Astrocyte of the cerebellum (primary cell): ENCODE results near the gene TMPRSS3.

ENCODE experiments used
- DNase-seq: peaks from one replicate; pipeline ENCODE4 v3.0.0-alpha.2; 2011; ENCODE audit warnings: low read depth
- H3K4me3 ChIP-seq: 2 replicates; pipeline ENCODE4 v1.5.1; 2011; ENCODE audit warnings: mild to moderate bottlenecking, low read depth, low read length, moderate library complexity
- in situ Hi-C: cut with HindIII; loops from 2 replicates; pipeline ENCODE4 v1.10.0; 2017; ENCODE audit warnings: low sequenced_read_pairs
- TF ChIP-seq, protein P1 (sequence below): IDR thresholded peaks from 2 replicates; pipeline ENCODE4 v1.5.1; 2012; ENCODE audit warnings: low read length, low read depth, moderate library complexity, mild to moderate bottlenecking; ENCODE audit errors: missing control alignments

The TMPRSS3 gene

GRCh38 chr21:42382915-42383314 lies 12.9 kb downstream of the TMPRSS3 start:
- TF ChIP-seq, protein P1, sequence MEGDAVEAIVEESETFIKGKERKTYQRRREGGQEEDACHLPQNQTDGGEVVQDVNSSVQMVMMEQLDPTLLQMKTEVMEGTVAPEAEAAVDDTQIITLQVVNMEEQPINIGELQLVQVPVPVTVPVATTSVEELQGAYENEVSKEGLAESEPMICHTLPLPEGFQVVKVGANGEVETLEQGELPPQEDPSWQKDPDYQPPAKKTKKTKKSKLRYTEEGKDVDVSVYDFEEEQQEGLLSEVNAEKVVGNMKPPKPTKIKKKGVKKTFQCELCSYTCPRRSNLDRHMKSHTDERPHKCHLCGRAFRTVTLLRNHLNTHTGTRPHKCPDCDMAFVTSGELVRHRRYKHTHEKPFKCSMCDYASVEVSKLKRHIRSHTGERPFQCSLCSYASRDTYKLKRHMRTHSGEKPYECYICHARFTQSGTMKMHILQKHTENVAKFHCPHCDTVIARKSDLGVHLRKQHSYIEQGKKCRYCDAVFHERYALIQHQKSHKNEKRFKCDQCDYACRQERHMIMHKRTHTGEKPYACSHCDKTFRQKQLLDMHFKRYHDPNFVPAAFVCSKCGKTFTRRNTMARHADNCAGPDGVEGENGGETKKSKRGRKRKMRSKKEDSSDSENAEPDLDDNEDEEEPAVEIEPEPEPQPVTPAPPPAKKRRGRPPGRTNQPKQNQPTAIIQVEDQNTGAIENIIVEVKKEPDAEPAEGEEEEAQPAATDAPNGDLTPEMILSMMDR: no peak
- in situ Hi-C loops: no loop called here
- no peak overlapping the region for H3K4me3 ChIP-seq
- no peak for DNase-seq

GRCh38 chr21:42381347-42381984 lies 14.4 kb downstream of the TMPRSS3 start:
- DNase-seq: no peak

GRCh38 chr21:42379426-42380215 lies 16.2 kb downstream of the TMPRSS3 start:
- DNase-seq: no peak
- TF ChIP-seq, protein P1: no peak
- in situ Hi-C loops: no loop called here
- no peak overlapping the region for H3K4me3 ChIP-seq

More at GRCh38 chr21:42381347-42381984, 14.4 kb downstream of the TMPRSS3 start:
- H3K4me3 ChIP-seq: no peak overlapping the region
- TF ChIP-seq, protein P1: peak; percentile 84
- in situ Hi-C loops: no loop called here

DNA sequence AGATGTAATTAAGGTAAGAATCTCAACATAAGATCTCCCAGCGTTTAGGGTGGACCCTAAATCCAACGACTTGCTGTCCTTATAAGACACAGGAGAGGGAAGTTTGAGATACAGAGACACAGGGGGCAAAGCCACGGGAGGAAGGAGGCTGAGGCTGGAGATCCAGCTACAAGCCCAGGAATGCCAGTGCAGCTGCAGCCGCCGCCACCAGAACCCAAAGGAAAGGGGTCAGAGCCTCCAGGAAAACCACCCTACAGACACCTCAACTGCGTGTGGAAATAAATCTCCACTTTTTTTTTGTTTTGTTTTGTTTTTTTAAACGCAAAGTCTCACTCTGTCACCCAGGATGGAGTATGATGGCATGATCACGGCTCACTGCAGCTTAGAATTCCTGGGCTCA lies 17.4 kb downstream of the TMPRSS3 start:
- TF ChIP-seq, protein P1: no peak
- H3K4me3 ChIP-seq: no peak overlapping the region
- DNase-seq: no peak
- in situ Hi-C loops: no loop called here

DNA sequence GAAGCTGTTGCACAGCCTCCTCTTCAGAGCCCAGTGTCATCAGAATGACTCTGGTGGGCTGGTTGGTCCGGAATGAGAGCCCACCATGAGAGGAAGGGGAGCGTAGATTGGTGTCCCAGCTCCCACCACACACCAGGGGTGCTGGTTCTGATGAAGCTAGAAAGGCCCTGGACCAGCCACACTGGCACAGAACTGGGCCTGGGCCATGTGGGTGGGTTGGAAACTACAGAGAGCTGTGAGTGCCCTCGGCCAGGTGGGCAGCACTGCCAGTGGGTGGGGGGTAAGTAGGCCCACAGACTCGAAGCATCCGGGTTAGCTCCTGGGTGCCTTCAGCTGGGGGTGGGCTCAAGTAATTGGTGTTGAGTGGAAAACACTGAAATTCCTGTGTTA lies 17.9 kb downstream of the TMPRSS3 start:
- no peak for DNase-seq
- no peak overlapping the region for H3K4me3 ChIP-seq
- TF ChIP-seq, protein P1: no peak
- in situ Hi-C loops: no loop called here

- TF ChIP-seq, protein P1: no peak
- in situ Hi-C loops: no loop called here
- no peak for DNase-seq
- no peak overlapping the region for H3K4me3 ChIP-seq
Measured at GRCh38 chr21:42377211-42377950, 18.5 kb downstream of the TMPRSS3 start.
